Amygdala (tissue), 56 donors: ENCODE measurements around the gene CDCA7L.
A peak's percentile ranks its signal among the peaks of the same experiment; 100 is the strongest.
"Not testable (repeated sequence)": the region's sequence is repeated elsewhere in the genome, so short reads cannot be mapped to it uniquely, and the experiment has no call there.

Experiments
- DNase-seq, 56 donors: peaks; one replicate each; lab custom pipeline; 2025; lab: John Stamatoyannopoulos, UW

CDCA7L gene

DNA sequence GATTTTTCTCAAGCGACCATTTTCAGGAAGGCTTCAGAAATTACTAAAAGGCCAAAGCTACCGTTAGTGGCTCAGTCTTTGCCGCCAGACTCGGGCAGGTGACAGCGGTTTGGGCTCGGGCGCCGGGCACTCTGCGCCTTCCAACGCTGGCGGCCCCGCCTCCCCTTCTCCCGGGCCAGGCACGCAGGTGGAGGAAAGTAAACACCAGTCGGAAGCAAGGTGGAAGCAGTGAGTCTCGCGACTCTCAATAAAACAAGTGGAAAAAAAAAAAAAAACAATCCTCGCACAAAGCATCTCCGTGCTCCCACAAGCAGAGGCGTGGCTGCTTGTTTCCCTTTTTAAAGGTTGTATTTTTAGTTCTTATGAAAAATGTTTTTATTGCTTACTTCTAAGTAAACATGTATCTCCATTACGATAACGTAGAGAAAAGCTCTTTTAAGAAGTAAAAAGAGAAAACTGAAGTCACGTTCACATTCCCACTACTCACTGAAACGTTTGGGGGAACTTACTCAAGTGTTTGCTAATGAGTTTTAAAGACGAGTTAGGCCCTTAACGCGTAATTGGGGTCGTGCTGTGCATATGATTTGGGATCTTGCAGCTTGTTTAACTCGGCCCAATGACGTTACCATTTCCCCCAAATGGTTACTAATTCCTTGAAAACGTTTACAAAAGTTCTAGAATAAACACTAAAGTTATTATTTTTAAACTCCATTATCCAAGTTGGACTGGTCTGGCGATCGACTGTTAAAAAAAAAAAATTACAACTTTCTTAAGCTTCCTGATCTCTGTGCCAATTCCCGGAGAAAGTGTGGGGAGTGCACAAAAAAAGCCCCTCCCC lies 864 bp downstream of the CDCA7L start:
- peak in 5 of 56 donors; percentile 1 to 18 (median 13) for DNase-seq

DNA sequence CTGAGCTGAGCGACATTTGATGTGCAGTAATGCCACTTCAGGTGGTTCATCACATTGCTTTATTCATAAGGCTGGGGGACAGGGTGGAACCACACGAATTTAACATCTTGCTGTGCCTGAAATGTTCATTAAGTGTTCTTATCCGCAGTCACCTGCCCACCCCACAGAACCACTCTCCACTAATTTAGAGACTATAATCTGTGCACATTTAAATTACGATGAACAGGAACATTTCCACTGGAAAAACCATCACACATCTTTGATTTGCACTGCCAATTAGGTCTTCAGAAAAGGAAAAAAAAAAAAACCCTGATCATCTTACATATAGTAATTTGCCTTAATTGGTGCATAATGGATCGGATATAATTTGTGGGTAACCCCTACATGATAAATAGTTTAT lies 2.3 kb downstream of the CDCA7L start:
- no peak for DNase-seq

DNA sequence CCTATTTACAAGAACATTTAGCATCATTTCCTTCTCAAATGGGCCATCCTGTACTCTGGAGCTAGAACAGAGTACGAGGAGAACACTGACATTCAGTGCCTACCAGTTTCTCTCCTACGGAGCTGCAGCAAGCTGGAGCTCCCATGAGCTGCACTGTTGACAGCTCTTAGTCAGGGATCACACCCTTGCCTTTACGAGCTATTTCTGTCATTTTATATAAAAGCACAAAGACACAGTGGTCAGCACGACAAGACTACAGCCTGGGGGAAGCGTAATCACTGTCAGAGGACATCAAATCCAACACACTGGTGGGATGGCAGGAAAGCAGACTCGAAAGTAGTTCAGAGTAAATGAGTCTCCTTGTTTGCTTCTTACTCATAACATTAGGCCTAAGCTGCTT lies 2.7 kb downstream of the CDCA7L start:
- DNase-seq: peak in 9 of 56 donors; percentile 1 to 52 (median 14)

DNA sequence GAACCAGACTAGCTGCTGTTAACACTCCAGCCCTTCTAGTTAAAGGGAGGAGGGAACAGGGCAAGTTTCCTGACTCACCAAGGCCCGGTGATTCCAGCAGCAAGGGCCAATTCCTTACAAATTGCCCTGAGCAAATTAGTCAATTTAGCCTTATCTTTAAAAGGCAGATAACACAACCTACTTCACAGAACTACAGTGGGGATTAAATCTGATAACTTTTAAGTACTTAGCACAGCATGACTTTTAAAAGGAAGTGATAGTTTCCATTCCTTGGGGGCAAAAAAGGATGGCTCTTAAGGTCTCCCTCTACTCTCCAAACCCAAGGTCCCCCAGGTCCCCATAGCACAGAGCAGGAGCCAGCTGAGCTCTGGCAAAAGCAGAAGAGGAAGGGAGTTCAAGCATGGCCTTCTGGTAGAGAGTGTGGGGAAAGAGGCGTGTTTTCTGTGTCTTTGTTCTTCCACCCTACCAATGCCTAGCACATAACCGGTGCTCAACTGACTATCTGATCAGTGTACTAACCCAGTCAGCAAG lies 4.0 kb downstream of the CDCA7L start:
- DNase-seq: no peak

DNA sequence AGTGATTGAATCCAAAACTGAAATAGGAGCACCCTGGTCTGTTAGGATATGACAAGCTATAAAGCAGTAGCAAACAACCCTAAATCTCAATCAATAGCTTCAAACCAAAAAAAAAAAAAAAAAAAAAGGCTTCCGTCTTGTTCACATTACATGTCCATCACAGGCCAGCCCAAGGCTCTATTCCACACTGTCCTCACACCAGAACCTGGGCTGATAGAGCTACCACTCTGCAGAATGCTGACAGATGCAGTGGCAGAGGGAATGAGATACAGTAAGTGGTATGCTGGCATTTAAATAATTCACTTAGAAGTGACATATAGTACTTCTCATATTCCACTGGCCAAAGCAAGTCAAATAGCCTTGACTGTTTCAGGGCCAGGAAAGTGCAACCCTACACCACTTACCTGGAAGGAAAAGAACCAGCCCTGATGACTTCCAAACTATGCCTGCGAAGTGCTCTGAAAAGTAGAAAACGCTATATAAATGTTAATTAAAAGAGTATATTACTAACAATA lies 5.8 kb downstream of the CDCA7L start:
- no peak for DNase-seq

DNA sequence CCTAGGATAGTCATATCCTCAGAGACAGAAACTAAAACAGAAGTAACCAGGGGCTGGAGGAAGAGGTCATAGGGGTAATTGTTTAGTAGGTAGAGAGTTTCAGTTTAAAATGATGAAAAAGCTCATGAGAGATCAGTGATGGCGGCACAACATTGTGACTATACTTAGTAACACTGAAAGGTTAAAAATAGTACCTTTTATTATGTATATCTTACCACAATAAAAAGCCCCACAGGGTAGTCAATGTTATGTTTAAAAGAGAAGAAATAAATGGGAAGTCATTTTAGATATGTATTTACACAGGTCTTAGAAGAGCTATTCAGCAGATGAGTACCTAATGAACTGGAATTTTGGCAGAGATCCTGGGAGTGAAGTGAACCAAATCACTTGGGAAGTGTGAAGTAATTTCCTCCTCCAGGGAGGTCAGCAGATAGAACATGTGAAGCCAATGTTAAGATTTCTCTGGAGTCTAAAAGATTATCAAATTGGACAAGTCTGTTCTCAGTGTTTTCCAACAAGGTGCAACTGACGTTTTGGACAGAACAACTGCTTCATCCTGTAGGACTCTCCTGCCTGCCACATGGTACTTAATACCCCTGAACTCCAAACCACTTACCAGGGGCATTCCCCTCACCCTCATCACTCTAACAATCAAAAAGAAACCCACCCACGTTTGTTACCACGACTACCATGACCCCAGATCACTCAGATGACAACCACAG lies 6.4 kb downstream of the CDCA7L start:
- no peak for DNase-seq

DNA sequence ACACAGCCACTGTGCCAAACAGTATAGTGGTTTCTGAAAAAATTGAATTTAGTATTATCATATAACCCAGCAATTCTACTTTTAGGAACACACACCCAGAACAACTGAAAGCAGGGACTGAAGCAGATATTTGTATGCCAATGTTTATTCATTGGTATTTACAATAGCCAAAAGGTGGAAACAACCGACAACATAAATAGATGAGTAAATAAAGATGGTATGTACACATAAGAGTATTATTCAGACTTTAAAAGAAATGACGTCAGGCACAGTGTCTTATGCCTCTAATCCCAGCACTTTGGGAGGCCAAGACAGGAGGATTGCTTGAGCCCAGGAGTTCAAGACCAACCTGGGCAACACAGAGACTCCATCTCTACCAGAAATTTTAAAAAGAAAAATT lies 7.2 kb downstream of the CDCA7L start:
- DNase-seq: no peak

DNA sequence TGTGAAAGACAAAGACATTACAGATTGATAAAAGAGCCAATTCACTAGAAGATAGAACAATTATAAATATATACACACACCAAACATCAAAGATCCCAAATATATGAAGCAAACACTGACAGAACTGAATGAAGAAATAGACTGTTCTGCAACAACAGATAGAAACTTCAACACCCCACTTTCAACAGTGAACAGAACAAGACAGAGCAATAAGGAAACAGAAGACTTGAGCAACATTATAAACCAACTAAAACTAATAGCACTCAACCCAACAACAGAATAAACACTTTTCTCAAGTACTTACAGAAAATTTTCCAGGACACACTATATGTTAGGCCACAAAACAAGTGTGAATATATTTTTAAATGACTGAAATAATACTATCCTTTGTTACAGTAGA lies 10.9 kb downstream of the CDCA7L start:
- no peak for DNase-seq

DNA sequence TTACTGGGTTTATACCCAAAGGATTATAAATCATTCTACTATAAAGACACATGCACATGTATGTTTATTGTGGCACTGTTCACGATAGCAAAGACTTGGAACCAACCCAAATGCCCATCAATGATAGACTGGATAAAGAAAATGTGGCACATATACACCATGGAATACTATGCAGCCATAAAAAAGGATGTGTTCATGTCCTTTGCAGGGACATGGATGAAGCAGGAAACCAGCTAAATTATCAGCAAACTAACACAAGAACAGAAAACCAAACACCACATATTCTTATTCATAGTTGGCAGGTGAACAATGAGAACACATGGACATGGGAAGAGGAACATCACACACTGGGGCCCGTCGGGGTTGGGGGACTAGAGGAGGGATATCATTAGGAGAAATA lies 12.4 kb downstream of the CDCA7L start:
- not testable (repeated sequence) for DNase-seq

DNA sequence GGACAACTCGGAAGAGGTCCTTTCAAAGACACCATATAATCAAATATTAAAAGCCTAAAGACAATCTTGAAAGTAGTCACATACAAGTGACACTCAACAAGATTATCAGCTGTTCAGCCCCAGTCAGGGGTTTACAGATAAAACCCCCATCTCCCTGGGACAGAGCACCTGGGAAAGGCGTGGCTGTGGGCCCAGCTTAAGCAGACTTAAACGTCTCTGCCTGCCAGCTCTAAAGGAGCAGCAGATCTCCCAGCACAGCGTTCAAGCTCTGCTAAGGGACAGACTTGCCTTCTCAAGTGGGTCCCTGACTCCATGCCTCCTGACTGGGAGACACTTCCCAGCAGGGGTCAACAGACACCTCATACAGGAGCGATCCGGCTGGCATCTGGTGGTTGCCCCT lies 18.0 kb downstream of the CDCA7L start:
- no peak for DNase-seq

DNA sequence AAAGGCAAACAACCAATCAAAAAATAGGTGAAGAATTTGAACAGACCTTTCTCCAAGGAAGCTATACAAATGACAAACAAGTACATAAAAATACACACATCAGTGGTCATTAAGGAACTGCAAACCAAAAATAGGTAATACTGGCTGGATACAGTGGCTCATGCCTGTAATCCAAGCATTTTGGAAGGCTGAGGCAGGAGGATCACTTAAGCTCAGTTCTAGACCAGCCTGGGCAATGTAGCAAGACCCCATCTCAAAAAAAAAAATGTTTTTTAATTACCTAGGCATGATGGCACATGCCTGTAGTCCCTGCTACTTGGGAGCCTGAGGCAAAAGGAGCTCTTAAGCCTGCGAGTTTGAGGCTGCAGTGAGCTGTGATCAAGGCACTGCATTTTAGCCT lies 19.3 kb downstream of the CDCA7L start:
- DNase-seq: no peak

DNA sequence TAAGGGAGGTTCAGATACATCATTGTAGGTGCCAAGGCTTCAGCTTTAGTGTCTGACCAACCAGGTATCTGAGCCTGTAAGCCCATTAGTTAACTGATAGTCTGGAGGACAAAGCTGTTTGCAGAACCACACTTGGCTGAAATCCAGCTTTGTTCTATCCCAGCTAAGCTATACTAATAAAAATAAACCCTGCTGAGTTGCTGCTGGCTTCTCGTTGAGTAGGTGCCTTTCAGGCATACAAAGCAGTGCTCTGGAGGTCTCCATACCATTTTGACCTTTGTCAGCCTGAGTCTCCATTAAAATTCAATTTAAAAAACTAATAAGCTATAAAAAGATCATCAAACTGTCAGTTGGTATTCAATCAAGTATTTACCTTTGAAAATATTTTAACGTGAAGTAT lies 22.0 kb downstream of the CDCA7L start:
- DNase-seq: no peak

DNA sequence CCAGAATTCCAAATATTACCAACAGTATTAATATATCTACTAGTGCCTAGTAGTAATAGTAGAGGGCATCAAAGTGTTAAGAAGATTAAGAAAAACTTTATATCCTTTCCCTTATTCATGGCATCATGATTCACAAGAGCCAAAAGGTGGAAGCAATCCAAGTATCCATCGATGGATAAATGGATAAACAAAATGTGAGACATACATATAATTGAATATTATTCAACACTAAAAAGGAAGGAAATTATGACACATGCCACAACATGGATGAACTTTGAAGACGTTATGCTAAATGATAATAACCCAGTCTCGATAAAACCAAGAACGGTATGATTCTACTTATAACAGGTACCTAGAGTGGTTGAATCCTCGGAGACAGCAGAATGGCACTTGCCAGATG lies 23.1 kb downstream of the CDCA7L start:
- DNase-seq: no peak

DNA sequence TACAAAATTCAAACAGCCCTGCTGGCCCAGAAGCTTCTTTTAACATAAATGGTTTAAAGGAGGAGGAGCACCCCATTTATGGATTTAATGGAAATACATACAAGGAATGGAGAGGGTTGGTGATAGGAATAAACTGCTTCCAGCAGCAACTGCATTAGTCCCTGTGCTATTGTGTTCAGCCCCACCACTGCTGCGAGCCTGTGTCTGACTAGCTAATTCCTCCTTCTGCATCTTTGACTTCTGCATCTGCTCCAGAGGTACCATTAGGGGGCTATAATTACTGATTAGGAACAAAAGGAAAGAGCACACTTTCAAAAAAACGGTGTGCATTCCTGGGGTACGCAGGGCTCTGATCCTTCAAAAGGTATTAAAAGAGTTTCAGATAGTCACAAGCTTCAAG lies 24.8 kb downstream of the CDCA7L start:
- no peak for DNase-seq

DNA sequence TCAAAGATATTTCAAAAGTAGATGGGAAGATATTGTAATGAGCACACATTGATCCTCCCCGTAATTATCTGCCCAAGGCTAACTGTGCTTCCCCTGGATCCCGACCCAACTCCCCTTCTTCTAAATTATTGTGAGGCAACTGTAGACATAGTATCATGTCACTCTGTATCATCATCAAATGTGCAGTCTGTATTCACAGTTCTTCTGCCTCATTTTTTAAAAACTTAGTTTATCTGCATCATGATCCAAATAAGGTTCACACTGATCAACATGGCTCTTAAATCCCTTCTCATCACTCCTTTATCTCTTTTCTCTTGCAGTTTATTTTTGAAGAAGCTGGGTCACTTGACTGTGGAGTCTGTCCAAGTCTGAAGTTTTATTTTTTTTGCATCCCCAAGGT lies 27.5 kb downstream of the CDCA7L start:
- DNase-seq: no peak

DNA sequence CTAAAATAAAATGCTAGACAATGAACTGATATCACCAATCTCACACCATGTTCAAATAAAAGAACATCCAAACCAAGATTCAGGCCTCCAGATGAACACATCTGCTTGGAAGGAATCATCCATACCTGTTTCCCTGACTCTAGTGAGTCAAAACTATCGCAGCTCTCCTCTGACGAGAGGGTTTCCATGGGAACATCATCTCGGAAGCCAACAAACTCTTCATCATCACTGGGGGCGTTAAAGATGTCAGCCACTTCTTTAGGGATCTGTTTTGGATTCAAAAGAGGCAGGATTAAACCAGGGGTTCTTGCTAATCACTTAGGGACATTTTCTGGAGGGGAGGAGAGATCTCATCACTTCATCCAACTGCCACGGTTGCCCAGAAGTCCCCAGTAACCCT lies 29.1 kb downstream of the CDCA7L start:
- peak in 2 of 56 donors; percentile 2 to 9 for DNase-seq

DNA sequence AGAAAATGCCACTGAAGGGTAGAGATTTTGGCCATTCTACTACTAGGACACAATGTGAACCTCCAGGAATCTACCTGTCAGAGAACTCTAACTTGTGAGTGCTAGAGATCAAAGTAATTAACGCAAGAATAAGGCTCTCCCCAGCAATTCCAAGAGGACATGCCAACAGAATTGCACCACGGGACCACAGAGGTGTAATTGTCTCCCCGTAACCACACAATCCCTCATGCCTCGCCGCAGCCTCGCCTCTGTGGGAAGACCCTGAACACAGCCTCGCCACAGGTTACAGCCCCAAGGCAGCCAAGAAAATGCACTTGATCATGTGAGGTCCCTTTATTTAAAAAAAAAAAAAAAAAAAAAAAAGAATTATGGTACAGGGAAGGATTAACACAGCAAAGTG lies 29.5 kb downstream of the CDCA7L start:
- no peak for DNase-seq

DNA sequence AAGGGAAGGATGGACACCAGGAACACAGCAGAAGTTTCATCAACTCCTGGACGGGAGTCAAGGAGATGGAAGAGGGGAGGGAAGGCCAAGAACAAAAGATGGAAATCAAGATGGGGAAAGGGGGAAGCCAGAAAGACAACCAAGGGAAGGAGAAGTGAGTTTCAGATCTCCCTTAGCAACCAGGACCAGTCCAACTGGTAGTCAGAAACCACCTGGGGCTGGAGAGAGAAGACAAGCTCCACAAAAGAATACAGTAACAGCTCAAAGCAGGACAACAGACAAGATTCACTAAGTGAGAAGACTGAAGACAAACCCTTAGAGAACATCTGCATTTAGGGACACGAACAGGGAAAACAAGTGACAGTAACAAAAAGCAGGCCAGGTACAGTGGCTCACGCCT lies 30.6 kb downstream of the CDCA7L start:
- no peak for DNase-seq

DNA sequence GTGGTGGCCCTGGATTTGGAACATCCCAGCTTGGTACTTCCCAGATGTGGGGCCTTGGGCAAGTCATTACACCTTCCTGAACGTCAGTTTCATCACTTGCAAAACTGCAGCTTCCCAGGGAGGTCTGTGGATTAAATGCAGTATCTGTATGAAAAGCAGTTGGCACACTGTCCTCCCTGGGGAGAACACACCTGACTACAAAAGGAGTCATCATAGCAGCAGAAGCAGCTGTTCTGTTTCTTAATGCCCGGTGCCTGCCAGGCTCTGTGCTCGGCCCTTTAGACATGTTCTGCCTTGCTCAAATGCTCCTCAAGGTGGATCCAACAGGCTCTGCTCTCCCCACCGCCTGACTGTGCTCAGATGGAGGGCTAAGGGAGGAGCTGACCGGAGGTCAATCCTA lies 31.0 kb downstream of the CDCA7L start:
- DNase-seq: no peak

DNA sequence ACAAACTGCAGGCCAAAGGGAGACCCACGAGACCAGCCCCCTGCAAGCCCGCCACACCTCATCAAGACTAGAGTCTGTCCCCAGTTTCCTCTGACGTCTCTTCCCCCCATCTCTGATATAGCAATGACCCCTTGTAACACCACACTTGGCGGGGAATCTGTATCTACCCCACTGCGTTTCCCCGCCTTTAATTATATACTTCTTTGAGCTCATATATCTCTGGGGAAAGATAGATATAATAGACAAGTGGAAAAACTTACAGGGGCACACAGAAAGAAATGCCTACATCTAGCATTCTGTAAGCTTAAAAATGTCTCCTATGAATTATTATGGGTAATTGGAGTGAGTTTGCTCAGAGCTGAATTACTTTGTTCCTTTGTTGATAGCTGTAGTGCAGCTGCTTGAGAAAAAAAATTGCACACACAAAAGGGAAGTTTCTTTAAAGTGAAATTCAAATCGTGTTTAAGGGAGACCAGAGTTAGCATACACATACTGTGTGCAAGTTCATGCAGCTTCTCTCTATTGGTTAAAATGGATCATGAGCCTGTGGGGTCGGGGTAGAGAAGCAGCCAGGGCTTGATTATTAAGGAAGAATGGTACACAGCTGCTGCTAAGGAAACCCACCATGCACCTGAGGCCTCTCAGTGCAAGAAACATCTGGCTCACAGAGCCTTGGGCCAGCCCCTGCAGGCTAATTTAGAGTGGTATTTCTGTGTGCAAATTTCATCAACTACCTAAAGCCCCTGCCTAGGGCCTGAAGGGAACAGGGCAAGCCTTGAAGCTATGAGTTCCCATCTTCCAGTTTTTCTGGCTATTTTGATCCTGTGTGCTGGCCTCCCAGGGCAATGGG lies 32.5 kb downstream of the CDCA7L start:
- no peak for DNase-seq

DNA sequence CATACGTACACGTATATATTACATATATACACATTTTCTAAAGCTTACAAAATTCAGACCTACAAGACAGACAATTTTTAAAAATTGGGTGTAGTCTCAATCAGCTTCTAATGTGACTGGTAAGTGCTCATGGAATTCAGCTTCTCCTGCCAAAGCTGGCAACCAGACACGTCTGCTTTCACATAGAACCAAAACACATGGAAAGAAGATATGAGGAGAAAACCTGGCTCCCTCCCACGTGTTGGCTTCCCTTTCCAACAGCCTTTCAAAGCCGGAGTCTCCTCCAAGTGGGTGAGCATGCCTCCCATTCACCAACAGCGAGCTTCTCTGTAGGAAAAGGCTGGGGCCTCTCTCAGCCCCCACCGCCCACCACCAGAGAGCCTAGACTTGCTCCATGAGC lies 33.4 kb downstream of the CDCA7L start:
- DNase-seq: peak in 14 of 56 donors; percentile 3 to 57 (median 18)
